ENCODE results near the gene NIM1K. TPM values are rescaled to one million over a fixed set of nuclear protein-coding genes. Genes with fewer than 3 reads are reported as not detected.
A peak's percentile ranks its signal among the peaks of the same experiment; 100 is the strongest.

The NIM1K gene
- total and polyA plus RNA-seq, 10 of the 15 experiments (the other 5 are each of a cell fraction or from before 2014, with no cell fraction given): 0.27 to 1.7 (median 0.66) TPM

- no peak for TF ChIP-seq ZZZ3 (IDR thresholded peaks at IDR 0.05; ENCODE audit: control insufficient read depth, insufficient read length, low read depth)
- TF ChIP-seq NFXL1 (IDR thresholded peaks at IDR 0.05; ENCODE audit: borderline replicate concordance): no peak
- TF ChIP-seq CHD1 (IDR thresholded peaks at IDR 0.05; ENCODE audit: low read depth, low read length): no peak
- TF ChIP-seq HDAC2 (IDR thresholded peaks at IDR 0.05): no peak
- TF ChIP-seq CEBPB (IDR thresholded peaks at IDR 0.05; ENCODE audit: borderline replicate concordance in 1 of 2, low read depth in 2 of 2, low read length in 2 of 2): no peak; a peak in 1 of 4 replicates
- TF ChIP-seq IKZF1 (conservative IDR thresholded peaks at IDR 0.05): peak; percentile 77
- peak; percentile 35 to 73; a peak in 3 of 4 replicates for TF ChIP-seq BHLHE40 (IDR thresholded peaks at IDR 0.05; ENCODE audit: borderline replicate concordance in 1 of 2, low read depth in 2 of 2, low read length in 1 of 2)
- TF ChIP-seq PAX8 (IDR thresholded peaks at IDR 0.05): no peak
- peak; percentile 64; the same call in 1 of the 2 replicates for TF ChIP-seq MEF2A (IDR thresholded peaks at IDR 0.05; ENCODE audit: insufficient read depth, low read depth, low read length)
Measured at GRCh38 chr5:43268188-43268820, 76.3 kb downstream of the NIM1K start (continued).

GRCh38 chr5:43270645-43271044 is 78.6 kb downstream of the NIM1K start:
- WGBS (ENCODE audit: insufficient coverage, insufficient replicate concordance, low lambda C conversion rate, missing lambda C conversion rate): 94% methylated on average over 1 of the region's 1 CpG
- Histone ChIP-seq H2AFZ (ENCODE audit: control insufficient read depth, low read depth, low read length) (no peak overlapping the region), H3K27ac (ENCODE audit: control insufficient read depth, insufficient read depth) (no peak overlapping the region), H3K4me3 (no peak overlapping the region), H3K27me3 (replicated peaks in 1 of 2; ENCODE audit: control insufficient read depth in 2 of 2, insufficient read depth in 2 of 2, low read length in 1 of 2) (no peaks in the 10 kb centered on the region), H3K4me1 (ENCODE audit: control insufficient read depth, insufficient read depth, low read length) (peaks cover 3% of the 10 kb centered on the region; the same call in 1 of the 2 replicates), H3K79me2 (ENCODE audit: control insufficient read depth, insufficient read depth, low read length) (no peaks in the 10 kb centered on the region), H4K20me1 (ENCODE audit: control insufficient read depth, insufficient read depth) (no peaks in the 10 kb centered on the region), H3K36me3 (ENCODE audit: control insufficient read depth in 2 of 2, insufficient read depth in 2 of 2, low read length in 1 of 2) (no peaks in the 10 kb centered on the region), H3K9ac (ENCODE audit: control insufficient read depth, insufficient read depth, low read length) (no peak overlapping the region), H3K4me2 (ENCODE audit: control insufficient read depth, insufficient read depth) (no peak overlapping the region), H3K9me3 (replicated peaks; ENCODE audit: control insufficient read depth, insufficient read depth, low read length) (peaks cover 2% of the 10 kb centered on the region; the same call in 2 of the 3 replicates)
- SMC1A ChIA-PET (ENCODE audit: uncharacterized antibody, unreplicated experiment): interaction anchor here (1.0 kb wide), 1 partner anchor 21 kb away, joined by 3 read pairs; no protein-coding TSS in a partner anchor
- RAD21 ChIA-PET (ENCODE audit: unreplicated experiment): no interaction called here
- TF ChIP-seq NKRF (conservative IDR thresholded peaks at IDR 0.05) (no peak), SPI1 (IDR thresholded peaks at IDR 0.05; ENCODE audit: borderline replicate concordance, insufficient read depth, low read depth, low read length) (0 out of 2 replicates have a peak, but pooled peaks have one; percentile 39)
- no peak for ATAC-seq
- POLR2A ChIA-PET: interaction anchor here (0.6 kb wide), 1 partner anchor 244 kb away, joined by 3 read pairs; no protein-coding TSS in a partner anchor
- in situ Hi-C loops (cut with MboI) (no loop called here), intact Hi-C loops (cut with micrococcal nuclease; ENCODE audit: unreplicated experiment) (no loop called here)
- no TSS peak for BruUV-seq (replicated peaks)
- no peak for DNase-seq (ENCODE audit: low read depth, low spot score)
- FAIRE-seq: no peak
- CTCF ChIA-PET: interaction anchor here (0.6 kb wide), 1 partner anchor 804 kb away, joined by 3 read pairs; no protein-coding TSS in a partner anchor
